OCI-LY7 (cell line): Measurements from ENCODE around the gene DDHD1.

Experiments
- CTCF ChIP-seq: fragments of 200-600 bp; sonication (generic); conservative IDR thresholded peaks from 2 replicates; pipeline ENCODE4 v1.5.1; 2014; ENCODE audit warnings: mild to moderate bottlenecking, antibody characterized with exemption, low read length, moderate library complexity, mixed read lengths
- EZH2phosphoT487 ChIP-seq: fragments of 200-600 bp; sonication (generic); IDR thresholded peaks from 2 replicates; pipeline ENCODE4 v1.6.1; 2018; ENCODE audit warnings: low read depth, borderline replicate concordance, mild to moderate bottlenecking, mixed run types, antibody characterized with exemption, low read length, moderate library complexity, mixed read lengths

GRCh38 chr14:53032838-53033390, 120.2 kb downstream of the DDHD1 start:
- no peak for TF ChIP-seq CTCF
- TF ChIP-seq EZH2phosphoT487 = no peak
